Fibroblast of skin of abdomen (primary cell): ENCODE results near the gene KCNJ6.

ENCODE experiments used
- DNase-seq: peaks from one replicate; pipeline ENCODE4 v3.0.0-alpha.2; 2013

The KCNJ6 gene

DNA sequence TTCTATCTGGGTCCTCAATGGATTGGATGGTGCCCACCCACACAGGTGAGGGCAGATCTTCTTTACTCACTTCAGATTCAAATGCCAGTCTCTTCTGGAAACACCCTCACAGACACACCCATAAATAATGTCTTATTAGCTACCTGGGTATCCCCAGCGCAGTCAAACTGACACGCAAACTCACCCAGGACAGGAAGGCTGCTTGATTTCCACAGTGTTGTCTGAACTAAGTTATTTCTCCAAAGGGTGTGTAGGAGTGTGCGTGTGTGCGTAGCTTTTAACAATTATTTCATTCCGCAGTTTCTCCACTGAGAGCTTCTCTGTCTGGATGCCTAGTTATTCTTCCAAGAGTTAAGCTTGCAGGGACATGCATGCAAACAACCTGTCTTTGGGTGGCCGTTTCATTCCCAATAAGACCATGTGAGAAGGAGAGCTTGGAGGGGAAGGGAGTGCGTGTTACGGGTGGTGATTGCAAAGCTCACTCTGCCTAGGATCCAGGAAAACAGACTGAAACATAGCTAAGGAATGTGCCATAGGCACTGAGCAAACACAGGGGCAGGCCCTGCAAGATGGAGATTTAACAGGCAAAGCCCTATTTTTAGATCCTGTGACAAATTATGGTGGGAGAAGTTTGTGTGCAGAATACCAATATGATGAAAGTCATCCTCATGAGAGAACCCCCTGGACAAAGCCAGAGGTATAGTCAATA lies 280.0 kb downstream of the KCNJ6 start:
- DNase-seq = peak; percentile 82

DNA sequence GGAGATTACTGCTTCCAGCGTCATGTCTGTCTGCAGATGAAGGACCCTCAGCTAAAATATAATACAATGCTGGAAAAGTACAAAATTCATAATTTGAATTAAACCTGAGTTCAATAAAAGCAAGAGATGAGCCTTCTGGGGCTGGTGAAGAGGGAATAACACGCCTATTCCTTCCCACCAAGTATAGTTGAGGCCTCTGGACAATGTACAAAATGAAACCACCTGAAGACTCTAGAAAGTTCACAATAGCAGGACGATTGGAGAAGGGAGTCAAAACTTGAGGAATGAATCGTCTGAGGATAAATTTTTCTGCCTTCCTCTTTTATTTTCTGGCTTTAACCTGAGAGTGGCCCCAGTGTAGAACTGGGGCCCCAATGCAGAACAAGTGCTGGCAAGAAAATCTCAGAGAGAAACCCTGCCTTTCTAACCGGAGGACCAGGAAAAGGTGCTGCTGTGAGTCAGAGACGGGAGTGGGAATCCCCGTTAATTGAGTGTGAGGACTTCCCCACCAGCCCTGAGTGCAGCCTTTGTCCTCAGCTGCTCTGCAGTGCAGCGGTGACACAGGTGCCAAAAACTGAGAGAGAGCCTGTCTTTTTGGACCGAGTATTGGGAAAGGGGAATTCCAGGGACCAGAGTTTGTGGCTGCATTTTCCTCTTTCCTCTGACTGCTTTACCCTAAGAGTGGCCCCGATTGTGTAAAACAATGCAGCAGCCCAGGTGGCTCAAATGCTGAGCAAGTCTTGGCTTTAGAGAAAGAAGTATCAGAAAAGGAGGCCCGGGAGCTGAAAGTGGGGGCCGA lies 284.7 kb downstream of the KCNJ6 start:
- DNase-seq = no peak

DNA sequence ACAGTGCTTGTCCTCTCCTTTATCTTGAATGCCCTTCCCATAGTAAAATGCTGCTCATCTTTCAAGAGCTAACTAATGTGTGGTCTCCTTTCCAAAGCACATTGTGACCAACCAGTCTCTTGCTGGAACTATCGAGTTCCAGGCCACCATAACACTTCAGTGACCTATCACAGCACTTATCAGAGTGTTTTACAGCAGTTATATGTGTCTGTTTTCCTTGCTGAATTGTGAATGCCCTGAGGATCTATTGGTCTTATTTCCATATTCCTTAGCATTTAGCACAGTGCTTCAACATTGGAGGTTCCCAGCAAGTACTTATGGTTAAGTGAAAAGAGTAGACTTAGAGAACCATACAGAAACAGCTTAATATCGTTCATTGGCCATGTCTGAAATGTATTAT lies 285.4 kb downstream of the KCNJ6 start:
- DNase-seq = no peak

DNA sequence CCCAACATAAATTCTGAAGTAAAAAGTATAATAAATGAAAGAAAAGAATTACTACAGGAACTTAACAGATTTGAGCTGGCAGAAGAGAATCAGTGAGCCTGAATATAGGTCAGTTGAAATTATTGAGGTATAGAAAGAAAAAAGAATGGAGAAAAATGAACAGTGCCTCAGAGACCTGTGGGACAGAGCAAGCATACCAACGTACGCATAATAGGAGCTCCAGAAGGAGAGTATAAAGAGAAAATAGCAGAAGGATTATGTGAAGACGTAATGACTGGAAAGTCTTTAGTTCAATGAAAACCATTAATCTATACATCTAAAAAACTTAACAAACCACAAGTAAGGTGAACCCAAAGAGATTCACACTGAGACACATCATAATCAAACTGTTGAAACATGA lies 287.9 kb downstream of the KCNJ6 start:
- no peak for DNase-seq

DNA sequence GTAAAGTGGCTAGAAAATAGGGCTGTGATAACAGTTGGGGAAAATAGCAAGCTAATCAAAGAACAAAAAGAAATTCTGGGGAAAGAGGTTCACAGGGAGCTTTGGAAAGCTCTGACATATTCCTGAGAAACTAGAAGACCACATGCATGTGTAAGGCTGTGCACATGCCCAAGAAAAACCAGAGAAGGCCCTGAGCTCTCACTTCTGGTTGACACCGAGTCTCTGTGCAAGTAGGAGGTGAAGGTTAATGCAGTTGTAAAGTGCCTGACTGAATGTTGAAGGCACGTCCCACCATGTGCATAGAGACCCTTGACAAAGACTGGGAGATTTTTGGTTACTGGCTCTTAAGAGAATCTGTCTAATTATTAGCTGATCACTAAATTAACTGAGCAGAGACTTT lies 288.7 kb downstream of the KCNJ6 start:
- no peak for DNase-seq

DNA sequence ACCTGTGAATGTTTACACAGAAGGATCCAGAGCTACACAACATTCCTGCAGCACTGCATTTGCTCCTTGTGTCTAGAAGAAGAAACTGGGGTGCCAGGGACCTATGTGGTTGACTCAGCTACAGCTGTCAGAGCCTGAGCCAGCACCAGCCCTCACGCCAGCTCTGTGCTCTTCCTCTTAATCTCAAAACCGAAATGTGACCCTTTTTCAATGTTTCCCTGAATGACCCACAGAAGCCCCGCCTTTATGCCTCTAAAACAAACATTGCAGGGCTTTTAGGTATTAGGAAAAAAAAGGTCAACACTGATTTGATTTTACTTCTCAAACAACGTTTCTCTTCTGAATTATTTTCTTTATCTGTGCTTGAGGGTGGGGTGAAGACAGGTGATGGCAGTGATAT lies 289.2 kb downstream of the KCNJ6 start:
- DNase-seq = no peak

DNA sequence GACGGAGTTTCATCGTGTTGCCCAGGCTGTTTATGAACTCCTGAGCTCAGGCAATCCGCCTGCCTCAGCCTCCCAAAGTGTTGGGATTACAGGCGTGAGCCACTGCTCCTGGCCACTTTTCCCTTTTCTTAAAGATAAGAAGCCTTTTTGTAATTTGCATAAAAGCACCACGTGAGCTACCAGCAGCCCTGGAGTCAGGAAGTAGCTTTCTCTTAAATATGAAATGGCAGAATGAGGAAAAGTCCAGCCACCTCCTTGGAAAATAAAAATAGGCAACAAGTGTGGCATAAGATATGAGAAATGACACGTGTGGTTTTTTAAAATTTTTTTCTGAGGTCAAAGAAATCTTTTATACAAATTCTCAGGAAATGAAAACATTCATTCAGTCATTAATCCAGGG lies 289.9 kb downstream of the KCNJ6 start:
- no peak for DNase-seq

DNA sequence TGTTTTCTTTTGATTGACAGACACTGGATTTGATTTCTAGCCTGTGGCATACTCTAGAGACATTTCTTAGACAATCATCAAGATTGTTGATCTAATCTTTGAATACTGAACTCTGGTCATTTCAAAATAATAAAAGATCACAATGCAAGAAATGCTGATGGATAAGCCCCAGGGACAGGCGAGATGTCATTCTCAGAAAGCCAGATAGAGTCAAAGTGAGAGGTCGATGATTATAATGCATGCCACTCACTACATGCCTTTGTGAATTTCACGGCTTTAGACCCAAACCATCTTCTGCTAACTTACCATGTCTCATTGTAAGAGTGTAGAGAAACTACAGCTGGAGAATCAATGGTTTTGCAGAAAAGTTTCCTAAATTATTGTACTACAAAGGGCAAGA lies 292.6 kb downstream of the KCNJ6 start:
- DNase-seq = no peak

DNA sequence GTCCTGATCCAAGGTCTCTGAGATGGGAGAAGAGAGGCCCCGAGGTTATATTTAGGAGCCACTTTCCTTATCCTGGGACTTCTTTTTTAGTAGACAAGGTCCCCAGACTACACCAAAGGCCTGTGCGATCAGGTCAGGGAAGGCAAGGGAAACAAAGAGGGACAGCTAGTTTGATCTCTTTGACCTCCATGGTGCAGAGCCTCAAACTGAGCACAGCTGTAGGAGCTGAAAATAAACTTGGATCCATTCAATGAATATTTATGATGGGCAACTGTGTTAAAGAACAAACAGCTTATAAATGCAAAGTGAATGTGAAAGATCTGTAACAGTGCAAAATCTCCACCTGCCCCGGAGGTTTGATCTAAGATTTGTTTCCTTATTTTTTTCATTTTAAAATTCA lies 293.1 kb downstream of the KCNJ6 start:
- DNase-seq = no peak

DNA sequence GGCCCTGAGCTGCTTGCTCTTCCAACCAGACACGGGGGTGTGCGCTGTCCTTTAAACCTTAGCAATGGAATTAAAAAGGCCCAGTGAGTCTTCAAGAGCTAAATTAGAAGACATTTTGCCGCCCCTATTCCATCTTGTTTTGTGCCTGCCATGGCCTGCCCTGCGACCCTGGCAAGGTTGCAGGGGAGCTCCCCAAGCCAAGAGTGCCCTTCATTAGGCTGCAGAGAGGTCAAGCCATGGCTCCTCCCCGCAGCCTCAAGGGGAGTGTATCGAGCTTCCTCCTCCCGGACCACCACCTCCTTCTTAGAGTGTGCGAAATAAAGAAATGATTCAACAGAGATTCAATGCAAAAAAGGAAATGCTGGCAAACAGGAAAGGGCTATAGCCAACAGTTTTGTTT lies 293.5 kb downstream of the KCNJ6 start:
- no peak for DNase-seq

DNA sequence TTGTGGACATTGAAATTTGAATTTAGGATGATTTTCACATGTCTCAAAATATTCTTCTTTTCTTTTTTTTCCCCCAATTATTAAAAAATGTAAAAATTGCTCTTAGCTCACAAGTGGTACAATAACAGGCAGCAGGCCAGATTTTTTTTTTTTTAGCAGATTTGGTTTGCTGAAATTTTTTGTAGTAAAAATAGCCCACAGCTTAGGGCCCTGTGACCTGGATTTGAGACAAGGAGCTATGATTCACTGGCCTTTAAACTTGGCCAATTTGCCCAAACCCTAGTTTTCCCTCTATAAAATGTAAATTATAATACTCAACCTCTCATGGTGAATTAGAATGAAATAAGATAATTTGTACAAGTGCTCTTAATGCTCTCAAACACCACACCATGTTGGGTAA lies 295.9 kb downstream of the KCNJ6 start:
- no peak for DNase-seq

DNA sequence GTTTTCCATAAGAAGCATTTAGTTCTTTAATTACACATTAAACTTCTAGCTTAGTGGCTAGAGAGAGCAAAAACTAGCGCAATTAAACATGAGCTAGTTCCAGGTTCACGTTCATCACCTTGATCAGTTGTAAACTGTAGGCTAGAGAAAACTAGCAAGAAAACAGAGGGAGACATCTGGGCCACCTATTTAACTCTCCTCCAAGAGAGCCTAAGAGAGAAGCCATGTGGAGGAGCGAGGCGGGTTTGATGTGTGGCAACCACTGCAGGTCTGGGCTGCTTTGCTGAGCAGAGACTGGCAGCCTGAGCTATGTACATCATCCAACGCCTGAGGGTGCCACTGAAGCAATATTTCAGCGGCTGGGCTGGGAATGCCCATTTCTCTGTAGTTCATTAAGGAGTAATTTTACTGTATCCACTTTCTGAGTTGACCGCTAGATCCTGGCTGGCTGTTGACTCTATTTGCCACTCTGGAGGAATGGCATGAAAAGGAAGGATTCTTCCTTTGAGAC lies 296.7 kb downstream of the KCNJ6 start:
- no peak for DNase-seq

DNA sequence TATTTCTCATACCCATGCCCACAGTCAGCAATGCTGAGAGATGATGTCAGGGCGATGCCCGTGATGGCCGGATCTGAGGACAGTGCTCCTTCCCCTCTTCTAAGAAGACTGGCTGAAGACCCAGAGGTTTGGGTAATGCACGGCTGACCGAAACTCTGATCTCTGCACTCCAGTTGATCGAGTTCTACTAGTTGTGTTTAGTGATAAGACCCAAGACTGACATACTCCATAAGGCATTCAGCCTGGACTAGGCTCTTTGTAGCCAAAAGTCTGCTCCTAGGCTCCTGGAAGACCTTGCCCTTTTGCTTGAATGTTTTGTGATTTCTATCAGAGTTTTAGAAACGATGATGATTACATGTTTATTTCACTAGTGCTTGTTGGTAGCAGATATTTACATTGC lies 298.2 kb downstream of the KCNJ6 start:
- no peak for DNase-seq

DNA sequence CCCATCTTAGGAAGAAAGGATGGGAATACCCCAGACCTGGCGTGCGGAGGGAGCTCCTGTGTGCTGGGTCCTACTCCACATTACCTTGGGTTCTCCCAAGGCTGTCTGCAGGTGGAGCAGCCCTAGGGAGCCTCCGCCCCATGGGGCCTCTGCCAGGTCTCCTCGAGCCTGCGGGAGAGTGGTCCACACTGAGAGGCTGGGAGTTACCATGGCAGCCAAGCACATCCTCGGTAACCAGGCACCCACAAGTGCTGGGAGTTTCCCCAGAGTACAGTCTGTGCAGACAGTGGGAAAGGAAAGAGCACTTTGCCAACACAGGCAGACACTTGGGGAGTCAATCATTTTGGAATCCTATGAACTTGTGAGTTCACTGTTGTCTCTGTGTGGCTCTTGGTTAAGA lies 300.3 kb downstream of the KCNJ6 start:
- no peak for DNase-seq

DNA sequence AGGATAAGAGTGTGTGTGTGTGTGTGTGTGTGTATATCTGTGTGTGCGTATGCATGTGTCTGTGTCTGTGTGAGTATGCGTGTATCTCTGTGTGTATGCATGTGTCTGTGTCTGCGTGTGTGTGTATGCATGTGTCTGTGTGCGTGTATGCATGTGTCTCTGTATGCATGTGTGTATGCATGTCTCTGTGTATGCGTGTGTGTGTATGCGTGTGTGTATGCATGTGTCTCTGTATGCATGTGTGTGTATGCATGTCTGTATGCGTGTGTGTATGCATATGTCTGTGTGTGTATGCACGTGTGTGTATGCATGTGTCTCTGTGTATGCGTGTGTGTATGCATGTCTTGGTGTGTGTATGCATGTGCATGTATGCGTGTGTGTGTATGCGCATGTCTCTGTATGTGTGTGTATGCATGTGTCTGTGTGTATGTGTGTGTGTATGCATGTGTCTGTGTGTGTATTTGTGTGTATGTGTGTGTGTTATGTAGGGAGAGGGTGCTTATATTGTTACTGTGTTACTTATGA lies 301.8 kb downstream of the KCNJ6 start:
- no peak for DNase-seq

DNA sequence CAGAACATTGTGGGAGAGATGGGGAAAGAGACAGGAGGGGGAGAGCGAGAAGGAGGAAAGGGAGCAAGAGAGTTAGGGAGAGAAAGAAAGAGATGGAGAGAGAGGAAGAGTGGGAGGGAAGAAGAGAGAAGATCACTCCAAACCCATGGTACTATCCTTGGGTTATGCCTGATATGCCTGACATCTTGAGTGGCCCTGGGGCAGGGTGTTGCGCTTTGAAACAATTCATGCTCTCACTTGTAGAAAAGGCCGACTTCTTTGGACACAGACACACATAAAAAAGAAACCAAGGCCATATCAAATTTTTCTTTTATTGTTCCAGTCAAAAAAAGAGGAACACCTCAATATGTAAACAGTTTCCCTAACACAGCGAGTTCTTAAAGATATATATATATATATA lies 309.2 kb downstream of the KCNJ6 start:
- DNase-seq = no peak

DNA sequence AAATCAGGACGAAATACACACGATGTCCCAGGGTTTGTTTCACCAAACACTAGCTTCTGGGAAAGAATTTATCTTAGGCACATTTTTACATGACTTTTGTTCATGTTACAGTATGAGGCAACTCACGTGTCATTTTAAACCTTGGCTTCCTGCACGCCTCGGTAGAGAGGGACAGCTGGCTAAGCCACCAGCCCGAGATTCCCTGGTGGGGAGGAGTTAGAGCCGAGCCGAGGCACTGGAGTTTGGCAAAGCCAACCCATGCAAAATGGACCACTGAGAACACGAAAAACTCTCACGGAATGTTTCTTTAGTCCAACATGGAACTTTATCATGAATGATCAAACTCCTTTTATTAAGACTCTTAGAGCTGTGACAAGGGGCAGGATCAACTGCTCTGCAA lies 309.7 kb downstream of the KCNJ6 start:
- DNase-seq = no peak

DNA sequence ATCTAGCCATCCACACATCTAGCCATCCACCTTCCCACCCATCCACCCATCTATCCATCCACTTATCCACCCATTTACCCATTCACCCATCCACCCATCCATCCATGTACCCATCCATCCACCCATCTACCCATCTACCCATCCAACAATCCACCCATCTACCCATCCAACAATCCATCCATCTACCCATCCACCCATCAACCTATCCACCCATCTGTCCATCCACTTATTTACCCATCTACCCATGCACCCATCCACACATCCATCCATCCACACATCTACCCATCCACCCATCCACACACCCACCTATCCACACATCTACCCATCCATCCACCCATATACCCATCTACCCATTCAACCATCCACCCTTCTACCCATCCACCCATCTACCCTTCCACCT lies 311.3 kb downstream of the KCNJ6 start:
- no peak for DNase-seq

DNA sequence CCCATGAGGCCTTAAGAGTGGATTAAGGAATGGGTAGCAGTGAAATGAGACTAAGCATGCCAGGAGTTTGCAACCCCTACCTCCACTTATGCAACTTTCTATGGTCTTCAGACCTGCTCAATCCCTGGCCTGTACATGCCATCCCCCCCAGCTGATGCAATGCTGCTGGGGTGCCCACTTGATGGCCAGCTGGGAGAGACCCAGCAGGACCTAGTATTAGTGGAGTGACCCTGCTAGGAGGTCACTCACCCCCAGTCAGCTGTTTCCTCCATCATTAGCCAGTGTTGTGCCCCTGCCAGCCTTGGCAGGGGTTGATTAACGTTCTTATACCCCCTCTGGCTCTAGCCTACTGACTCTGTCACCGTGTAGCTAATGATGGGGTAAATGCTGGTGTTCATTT lies 313.1 kb downstream of the KCNJ6 start:
- no peak for DNase-seq

DNA sequence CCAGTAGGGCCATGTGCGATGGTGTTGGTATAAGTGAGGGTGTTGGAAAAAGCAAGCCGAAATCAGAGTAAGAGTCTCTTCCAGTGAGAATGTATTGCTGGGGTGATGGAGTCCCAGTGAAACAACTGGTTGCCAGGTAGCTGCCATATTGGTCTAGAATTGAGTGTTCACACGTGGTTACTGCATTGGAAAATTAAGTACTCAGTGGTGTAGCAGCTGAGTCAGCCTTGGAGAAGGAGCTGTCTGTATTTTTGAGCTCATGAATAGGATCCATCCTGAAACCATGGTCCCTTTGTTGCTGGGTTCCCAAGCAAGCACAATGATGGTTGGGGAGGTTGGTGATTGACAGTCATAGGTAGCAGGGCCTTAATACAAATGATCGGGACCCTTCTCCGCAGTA lies 314.3 kb downstream of the KCNJ6 start:
- no peak for DNase-seq

DNA sequence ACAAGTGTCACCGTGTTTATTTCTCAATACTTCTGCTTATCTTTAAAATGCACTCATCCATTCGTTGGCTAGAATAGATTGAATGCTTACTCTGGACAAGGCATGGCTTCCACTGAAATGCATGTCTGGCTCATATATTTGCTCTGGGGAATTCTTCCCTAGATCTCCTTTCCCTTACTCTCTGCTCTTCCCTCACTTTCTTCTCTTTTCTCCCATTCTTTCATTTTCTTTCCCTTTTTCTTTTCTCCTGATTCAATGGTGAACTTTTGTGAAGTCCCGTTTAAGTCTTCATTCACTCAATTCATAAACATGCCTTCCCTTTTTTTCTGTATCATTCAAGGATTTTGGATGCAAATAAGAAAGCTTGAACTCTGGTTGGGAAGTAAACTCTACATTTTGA lies 315.2 kb downstream of the KCNJ6 start:
- no peak for DNase-seq

DNA sequence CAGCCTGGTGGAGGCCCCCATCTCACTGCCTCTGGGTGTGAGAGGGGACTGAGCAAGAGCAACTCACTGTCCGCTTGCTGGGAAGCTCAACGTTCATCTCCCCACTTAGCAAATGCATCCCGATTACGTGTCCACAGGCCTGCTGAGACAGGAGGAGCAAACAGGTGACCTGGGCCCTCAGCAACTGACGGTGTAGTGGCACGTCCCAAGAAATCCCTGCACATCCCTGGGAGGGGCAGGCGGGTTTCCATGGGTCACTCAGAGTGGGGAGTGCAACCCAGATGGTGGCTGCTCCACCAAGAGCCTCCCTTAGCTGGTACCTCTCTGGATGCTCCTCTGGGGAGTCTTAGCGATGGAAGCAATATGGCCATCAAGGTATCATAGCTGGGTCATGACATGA lies 320.3 kb downstream of the KCNJ6 start:
- DNase-seq = no peak

DNA sequence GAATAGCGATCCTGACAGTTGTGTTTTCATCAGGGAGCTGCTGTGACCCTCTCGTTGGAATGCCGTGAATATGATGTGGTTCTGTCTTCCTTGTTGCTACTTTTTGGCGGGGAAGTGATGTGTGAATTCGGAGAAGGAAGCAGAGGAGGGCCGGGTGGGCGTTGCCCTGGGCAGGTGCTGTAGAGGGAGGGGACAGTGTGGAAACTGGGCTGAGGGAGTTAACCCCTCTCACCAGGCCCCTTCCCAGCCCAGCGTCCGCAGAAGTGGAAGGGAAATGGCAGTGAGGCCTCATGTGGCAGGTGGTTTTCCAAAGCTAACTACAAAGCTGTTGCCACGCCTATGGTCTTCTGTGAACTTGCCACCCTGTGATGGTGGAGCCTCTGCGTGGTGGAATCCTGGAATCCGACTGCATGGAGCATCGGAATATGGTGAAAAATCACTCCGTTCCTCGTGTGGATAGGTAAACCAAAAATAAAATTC lies 321.7 kb downstream of the KCNJ6 start:
- no peak for DNase-seq
